Neuronal stem cell (in vitro differentiated cells): ENCODE measurements around the gene ARMC6.

ENCODE experiments used
- DNase-seq: peaks from one replicate; pipeline ENCODE4 v3.0.0-alpha.2; 2013; ENCODE audit warnings: low spot score
- H2AFZ ChIP-seq: one replicate; pipeline ENCODE4 v1.6.1; 2013; ENCODE audit warnings: mild to moderate bottlenecking, low read length, inconsistent platforms
- H2AK5ac ChIP-seq: 2 replicates; pipeline ENCODE4 v1.6.1; 2013; ENCODE audit warnings: low read depth, mild to moderate bottlenecking, inconsistent platforms, low read length, moderate library complexity, mixed read lengths
- H2BK120ac ChIP-seq: 2 replicates; pipeline ENCODE4 v1.6.1; 2013; ENCODE audit warnings: low read depth, mild to moderate bottlenecking, inconsistent platforms, low read length, moderate library complexity, mixed read lengths
- H2BK12ac ChIP-seq: one replicate; pipeline ENCODE4 v1.6.1; 2013; ENCODE audit warnings: low read length, inconsistent platforms
- H2BK15ac ChIP-seq: 2 replicates; pipeline ENCODE4 v1.6.1; 2013; ENCODE audit warnings: mild to moderate bottlenecking, low read length, inconsistent platforms, mixed read lengths
- H2BK5ac ChIP-seq: one replicate; pipeline ENCODE4 v1.6.1; 2013; ENCODE audit warnings: inconsistent platforms, mild to moderate bottlenecking, low read length, moderate library complexity
- H3K14ac ChIP-seq: one replicate; pipeline ENCODE4 v1.6.1; 2013; ENCODE audit warnings: low read length, inconsistent platforms
- H3K18ac ChIP-seq: 2 replicates; pipeline ENCODE4 v1.6.1; 2013; ENCODE audit warnings: low read length, inconsistent platforms
- H3K23ac ChIP-seq: 2 replicates; pipeline ENCODE4 v1.6.1; 2013; ENCODE audit warnings: low read depth, mild to moderate bottlenecking, mixed read lengths, low read length, inconsistent platforms; ENCODE audit not compliant: poor library complexity
- H3K27ac ChIP-seq: replicated peaks from 3 replicates; pipeline ENCODE4 v1.5.1; 2013; ENCODE audit warnings: low read length, inconsistent platforms
- H3K27me3 ChIP-seq, 3 experiments: 2 replicates each; pipeline ENCODE4 v1.6.1; 2013; ENCODE audit warnings: low read length in 3 of 3, mild to moderate bottlenecking in 2 of 3, inconsistent platforms in 1 of 3, low read depth in 1 of 3, mixed read lengths in 1 of 3, moderate library complexity in 1 of 3; ENCODE audit not compliant: control insufficient read depth in 3 of 3, insufficient read depth in 3 of 3
- H3K36me3 ChIP-seq, 2 donors: replicated peaks in 1 of 2; 2 replicates each; pipeline ENCODE4 v1.6.1; 2013; ENCODE audit warnings: low read length in 2 of 2; ENCODE audit not compliant: control insufficient read depth in 2 of 2, insufficient read depth in 2 of 2
- H3K4ac ChIP-seq: 2 replicates; pipeline ENCODE4 v1.6.1; 2013; ENCODE audit warnings: inconsistent platforms, mild to moderate bottlenecking, low read length, moderate library complexity
- H3K4me1 ChIP-seq, 2 donors: 1 replicate in 1 of 2; 2 replicates in 1 of 2; pipeline ENCODE4 v1.6.1; 2013; ENCODE audit warnings: low read length in 2 of 2, low read depth in 1 of 2; ENCODE audit not compliant: control insufficient read depth in 2 of 2, insufficient read depth in 1 of 2
- H3K4me2 ChIP-seq: one replicate; pipeline ENCODE4 v1.6.1; 2013; ENCODE audit warnings: mild to moderate bottlenecking, low read length, inconsistent platforms; ENCODE audit not compliant: insufficient read depth, poor library complexity, severe bottlenecking
- H3K4me3 ChIP-seq, 2 donors: 2 replicates each; pipeline ENCODE4 v1.5.1; 2013; ENCODE audit warnings: low read length in 2 of 2, mild to moderate bottlenecking in 2 of 2, inconsistent platforms in 1 of 2, moderate library complexity in 1 of 2
- H3K79me1 ChIP-seq: one replicate; pipeline ENCODE4 v1.6.1; 2013; ENCODE audit warnings: low read depth, mild to moderate bottlenecking, inconsistent platforms, low read length, moderate library complexity
- H3K9ac ChIP-seq: one replicate; pipeline ENCODE4 v1.6.1; 2013; ENCODE audit warnings: mild to moderate bottlenecking, low read depth, low read length, inconsistent platforms; ENCODE audit not compliant: poor library complexity
- H3K9me3 ChIP-seq, 2 donors: replicated peaks in 1 of 2; 2 replicates each; pipeline versions ENCODE3 to v1.6.1; 2013; ENCODE audit warnings: low read length in 2 of 2, mild to moderate bottlenecking in 2 of 2, inconsistent platforms in 1 of 2, low read depth in 1 of 2, mixed read lengths in 1 of 2, moderate library complexity in 1 of 2; ENCODE audit not compliant: control insufficient read depth in 2 of 2, insufficient read depth in 1 of 2
- H4K8ac ChIP-seq: one replicate; pipeline ENCODE4 v1.6.1; 2013; ENCODE audit warnings: low read depth, mild to moderate bottlenecking, inconsistent platforms, low read length, moderate library complexity
- H4K91ac ChIP-seq: one replicate; pipeline ENCODE4 v1.6.1; 2013; ENCODE audit warnings: low read length, low read depth, mild to moderate bottlenecking, inconsistent platforms; ENCODE audit not compliant: poor library complexity
- WGBS, 2 donors: extraction: QIAGEN DNeasy Blood & Tissue Kit; methylation state at CpG; one replicate each; pipeline ENCODE4 v1.1.7; 2013; ENCODE audit warnings: missing lambda C conversion rate in 2 of 2, mixed read lengths in 1 of 2; ENCODE audit not compliant: insufficient read length in 2 of 2, insufficient replicate concordance in 1 of 2; ENCODE audit errors: extremely low coverage in 2 of 2; 5-methylcytosine and 5-hydroxymethylcytosine counted together

The ARMC6 gene

DNA sequence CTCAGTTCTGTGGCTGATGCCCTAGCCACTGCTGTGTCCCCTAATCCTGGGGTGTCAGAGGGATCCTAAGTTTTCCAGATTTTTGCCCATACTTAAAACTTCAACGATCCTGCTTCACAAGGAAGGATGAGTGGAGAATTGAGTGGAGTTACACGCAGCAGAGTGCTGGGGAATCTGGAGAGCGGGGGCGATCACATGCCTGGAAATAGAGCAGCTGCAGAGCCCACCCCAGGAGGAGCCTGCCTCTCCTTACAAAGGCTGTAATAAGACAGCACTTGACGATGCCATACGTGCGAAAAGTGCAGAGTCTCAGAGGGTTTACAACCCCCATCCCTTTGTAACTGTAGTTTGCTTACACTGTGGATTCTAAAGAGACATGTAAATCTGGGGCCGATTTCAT, 40.7 kb upstream of the ARMC6 start:
- no peak overlapping the region for H3K4me3 ChIP-seq
- H2BK15ac ChIP-seq, result no peak overlapping the region
- H2AFZ ChIP-seq, result no peak overlapping the region
- no peak overlapping the region for H2BK120ac ChIP-seq
- no peak overlapping the region for H4K91ac ChIP-seq
- no peak overlapping the region for H3K9ac ChIP-seq
- no peak overlapping the region for H2BK12ac ChIP-seq
- H3K18ac ChIP-seq, result no peak overlapping the region
- H3K4me2 ChIP-seq, result no peak overlapping the region
- H3K27ac ChIP-seq, result no peak overlapping the region
- no peak for DNase-seq
- no CpG with 5 or more reads among the region's 8 CpGs for WGBS, 2 donors
- no peak overlapping the region for H3K23ac ChIP-seq
- H3K79me1 ChIP-seq, result peaks cover 1% of the 10 kb centered on the region
- no peak overlapping the region for H2BK5ac ChIP-seq
- H3K9me3 ChIP-seq, result no peaks in the 10 kb centered on the region
- H3K14ac ChIP-seq, result no peak overlapping the region
- H3K4ac ChIP-seq, result no peak overlapping the region
- no peak overlapping the region for H4K8ac ChIP-seq
- peaks cover 32 to 62% of the 10 kb centered on the region in 2 donors for H3K36me3 ChIP-seq
- H2AK5ac ChIP-seq, result no peak overlapping the region
- peaks cover 2 to 4% of the 10 kb centered on the region in 2 donors for H3K4me1 ChIP-seq
- H3K27me3 ChIP-seq, result no peaks in the 10 kb centered on the region

DNA sequence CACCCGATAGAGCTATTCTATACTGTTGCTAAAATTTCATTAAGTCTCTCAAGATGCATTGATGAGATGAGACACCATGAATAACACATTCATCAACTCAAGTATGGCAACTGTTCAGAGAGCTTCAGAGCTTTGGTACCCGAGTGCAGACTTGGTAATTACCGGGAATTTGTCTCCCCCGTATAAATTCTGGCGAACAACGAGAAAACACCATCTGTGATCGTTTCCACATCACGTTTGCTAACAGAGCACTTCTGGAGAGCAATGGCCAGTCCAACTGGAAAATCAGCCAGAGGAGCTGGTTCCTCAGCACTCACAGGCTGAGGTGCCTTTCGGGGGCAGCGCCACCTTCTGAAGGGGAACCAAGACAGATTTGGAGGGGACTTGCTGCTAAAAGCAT, 40.3 kb upstream of the ARMC6 start:
- no peak overlapping the region for H3K4me2 ChIP-seq

DNA sequence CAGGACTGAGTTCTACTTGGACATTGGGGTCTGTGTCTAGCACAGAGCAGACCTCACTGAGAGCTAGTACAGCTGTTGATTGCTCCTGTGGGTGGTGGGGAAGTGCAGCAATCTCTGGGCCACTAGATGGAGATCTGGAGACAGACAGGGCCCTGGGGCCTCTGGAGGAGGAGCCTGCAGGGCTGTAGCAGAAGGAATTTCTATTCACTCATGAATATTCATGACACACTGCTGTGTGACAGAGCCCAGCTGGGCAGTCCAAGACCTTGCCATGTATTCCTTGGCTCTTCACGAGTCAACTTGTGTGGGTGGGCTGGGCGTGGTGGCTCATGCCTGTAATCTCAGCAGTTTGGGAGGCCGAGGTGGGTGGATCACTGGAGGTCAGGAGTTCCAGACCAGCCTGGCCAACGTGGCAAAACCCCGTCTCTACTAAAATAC, 37.6 kb upstream of the ARMC6 start:
- no peak overlapping the region for H2BK5ac ChIP-seq
- H2BK15ac ChIP-seq, result no peak overlapping the region
- peak; percentile 38 for DNase-seq
- no peaks in the 10 kb centered on the region for H3K9me3 ChIP-seq
- H2AK5ac ChIP-seq, result no peak overlapping the region
- H3K4me2 ChIP-seq, result no peak overlapping the region
- H3K14ac ChIP-seq, result no peak overlapping the region
- H3K4me1 ChIP-seq, result peaks cover 2 to 4% of the 10 kb centered on the region in 2 donors
- H4K8ac ChIP-seq, result no peak overlapping the region
- H4K91ac ChIP-seq, result no peak overlapping the region
- H3K36me3 ChIP-seq, result peaks cover 49 to 85% of the 10 kb centered on the region in 2 donors
- H3K9ac ChIP-seq, result no peak overlapping the region
- no peak overlapping the region for H2AFZ ChIP-seq
- H3K23ac ChIP-seq, result no peak overlapping the region
- no peak overlapping the region for H3K27ac ChIP-seq
- H2BK120ac ChIP-seq, result no peak overlapping the region
- no CpG with 5 or more reads among the region's 5 CpGs for WGBS, 2 donors
- no peak overlapping the region for H2BK12ac ChIP-seq
- H3K18ac ChIP-seq, result no peak overlapping the region
- no peaks in the 10 kb centered on the region for H3K27me3 ChIP-seq
- no peak overlapping the region for H3K4me3 ChIP-seq
- H3K4ac ChIP-seq, result no peak overlapping the region
- no peaks in the 10 kb centered on the region for H3K79me1 ChIP-seq

More for the DNA sequence above, 40.3 kb upstream of the ARMC6 start:
- Histone ChIP-seq H2BK15ac (no peak overlapping the region), H3K23ac (no peak overlapping the region), H3K27ac (no peak overlapping the region), H4K8ac (no peak overlapping the region), H2AFZ (no peak overlapping the region), H3K9ac (no peak overlapping the region), H3K9me3 (no peaks in the 10 kb centered on the region), H3K4me3 (no peak overlapping the region), H3K79me1 (no peaks in the 10 kb centered on the region), H4K91ac (no peak overlapping the region), H3K4me1 (peaks cover 2 to 4% of the 10 kb centered on the region in 2 donors), H3K36me3 (peaks cover 33 to 66% of the 10 kb centered on the region in 2 donors), H3K27me3 (no peaks in the 10 kb centered on the region), H2BK120ac (no peak overlapping the region), H3K4ac (no peak overlapping the region), H3K18ac (no peak overlapping the region), H2AK5ac (no peak overlapping the region), H2BK5ac (no peak overlapping the region), H3K14ac (no peak overlapping the region), H2BK12ac (no peak overlapping the region)
- no peak for DNase-seq
- no CpG with 5 or more reads among the region's 10 CpGs for WGBS, 2 donors

DNA sequence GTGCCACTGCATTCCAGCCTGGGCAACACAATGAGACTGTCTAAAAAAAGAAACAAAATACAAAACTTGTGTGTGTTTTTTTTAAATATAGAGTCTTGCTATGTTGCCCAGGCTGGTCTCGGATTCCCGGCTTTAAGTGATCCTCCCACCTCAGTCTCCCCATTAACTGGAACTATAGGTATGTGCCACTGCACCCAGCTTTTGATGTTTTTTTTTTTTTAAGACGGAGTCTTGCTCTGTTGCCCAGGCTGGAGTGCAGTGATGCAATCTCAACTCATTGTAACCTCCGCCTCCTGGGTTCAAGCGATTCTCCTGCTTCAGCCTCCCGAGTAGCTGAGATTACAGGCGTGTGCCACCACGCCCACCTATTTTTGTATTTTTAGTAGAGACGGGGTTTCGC, 37.1 kb upstream of the ARMC6 start:
- H3K23ac ChIP-seq, result no peak overlapping the region
- H3K27ac ChIP-seq, result no peak overlapping the region
- H3K4ac ChIP-seq, result no peak overlapping the region
- WGBS, 2 donors, result no CpG with 5 or more reads among the region's 10 CpGs
- no peak overlapping the region for H2AK5ac ChIP-seq
- H2BK120ac ChIP-seq, result no peak overlapping the region
- no peak overlapping the region for H3K14ac ChIP-seq
- H2BK5ac ChIP-seq, result no peak overlapping the region
- H3K4me1 ChIP-seq, result peaks cover 2 to 4% of the 10 kb centered on the region in 2 donors
- DNase-seq, result no peak
- H3K9me3 ChIP-seq, result no peaks in the 10 kb centered on the region
- H3K18ac ChIP-seq, result no peak overlapping the region
- no peak overlapping the region for H3K4me3 ChIP-seq
- H3K27me3 ChIP-seq, result no peaks in the 10 kb centered on the region
- no peak overlapping the region for H2BK12ac ChIP-seq
- no peak overlapping the region for H2BK15ac ChIP-seq
- H3K36me3 ChIP-seq, result peaks cover 49 to 84% of the 10 kb centered on the region in 2 donors
- no peak overlapping the region for H4K8ac ChIP-seq
- H3K9ac ChIP-seq, result no peak overlapping the region
- H3K4me2 ChIP-seq, result no peak overlapping the region
- H2AFZ ChIP-seq, result no peak overlapping the region
- no peaks in the 10 kb centered on the region for H3K79me1 ChIP-seq
- no peak overlapping the region for H4K91ac ChIP-seq
